Body of pancreas (tissue), 4 donors: ENCODE data around the gene FBXO28.

ENCODE experiments used
- POLR2A ChIP-seq, 3 donors: fragments of 450-650 bp; IDR thresholded peaks; one replicate each; pipeline ENCODE4 v1.6.1; 2016; ENCODE audit warnings: antibody characterized with exemption in 3 of 3, mild to moderate bottlenecking in 2 of 3
- TF ChIP-seq, protein P1 (sequence below), 7 experiments: fragments of 450-650 bp in 4 of 7; fragments of 200-600 bp in 3 of 7; sonication (generic) in 3 of 7; IDR thresholded peaks; one replicate each; pipeline ENCODE4 v1.5.1; 2016 to 2019; ENCODE audit warnings: antibody characterized with exemption in 7 of 7

DNA sequence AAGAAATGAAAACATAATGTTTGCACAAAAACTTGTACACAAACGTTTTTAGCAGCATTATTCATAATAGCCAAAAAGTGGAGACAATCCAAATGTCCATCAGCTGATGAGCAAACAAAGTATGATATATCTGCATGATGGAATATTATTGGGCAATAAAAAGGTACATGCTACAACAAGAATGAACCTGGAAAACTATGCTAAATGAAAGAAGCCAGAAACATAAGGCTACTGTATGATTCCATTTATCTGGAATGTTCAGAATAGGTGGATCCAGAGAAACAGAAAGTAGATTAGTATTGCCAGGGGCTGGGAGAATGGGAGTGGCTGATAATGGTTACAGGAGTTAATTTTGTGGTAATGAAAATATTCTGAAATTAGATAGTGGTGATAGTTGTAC, 19.0 kb downstream of the FBXO28 start:
- TF ChIP-seq, protein P1, sequence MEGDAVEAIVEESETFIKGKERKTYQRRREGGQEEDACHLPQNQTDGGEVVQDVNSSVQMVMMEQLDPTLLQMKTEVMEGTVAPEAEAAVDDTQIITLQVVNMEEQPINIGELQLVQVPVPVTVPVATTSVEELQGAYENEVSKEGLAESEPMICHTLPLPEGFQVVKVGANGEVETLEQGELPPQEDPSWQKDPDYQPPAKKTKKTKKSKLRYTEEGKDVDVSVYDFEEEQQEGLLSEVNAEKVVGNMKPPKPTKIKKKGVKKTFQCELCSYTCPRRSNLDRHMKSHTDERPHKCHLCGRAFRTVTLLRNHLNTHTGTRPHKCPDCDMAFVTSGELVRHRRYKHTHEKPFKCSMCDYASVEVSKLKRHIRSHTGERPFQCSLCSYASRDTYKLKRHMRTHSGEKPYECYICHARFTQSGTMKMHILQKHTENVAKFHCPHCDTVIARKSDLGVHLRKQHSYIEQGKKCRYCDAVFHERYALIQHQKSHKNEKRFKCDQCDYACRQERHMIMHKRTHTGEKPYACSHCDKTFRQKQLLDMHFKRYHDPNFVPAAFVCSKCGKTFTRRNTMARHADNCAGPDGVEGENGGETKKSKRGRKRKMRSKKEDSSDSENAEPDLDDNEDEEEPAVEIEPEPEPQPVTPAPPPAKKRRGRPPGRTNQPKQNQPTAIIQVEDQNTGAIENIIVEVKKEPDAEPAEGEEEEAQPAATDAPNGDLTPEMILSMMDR (IDR thresholded peaks at IDR 0.05): no peak
- no peak for TF ChIP-seq POLR2A (IDR thresholded peaks at IDR 0.05)
